Measurements from ENCODE around the gene CNTNAP5. TPM values are rescaled to one million over a fixed set of nuclear protein-coding genes. Genes with fewer than 3 reads are reported as not detected.

Gene CNTNAP5
- total and polyA plus RNA-seq, 2 donors from 2014 or later, result 0.50 TPM; not detected in 1

- Histone ChIP-seq H3K9ac (ENCODE audit: low read length in 3 of 3) (no peak overlapping the region), H3K9me3 (ENCODE audit: control insufficient read depth in 2 of 3, insufficient read depth in 1 of 3, low read length in 3 of 3) (no peaks in the 10 kb centered on the region), H3K4me3 (ENCODE audit: low read length in 3 of 3) (no peak overlapping the region), H3K27ac (ENCODE audit: low read depth in 2 of 2, low read length in 2 of 2) (no peak overlapping the region), H3K36me3 (ENCODE audit: control insufficient read depth in 2 of 3, insufficient read depth in 3 of 3, low read length in 3 of 3) (no peaks in the 10 kb centered on the region), H3K4me1 (ENCODE audit: control insufficient read depth in 2 of 3, insufficient read depth in 2 of 3, low read depth in 1 of 3, low read length in 3 of 3) (no peaks in the 10 kb centered on the region), H3K27me3 (ENCODE audit: control insufficient read depth, insufficient read depth, low read length) (no peaks in the 10 kb centered on the region)
- DNase-seq (peak in 1 of 5 donors; percentile 49), FAIRE-seq (no peak)
- TF ChIP-seq, protein P1, sequence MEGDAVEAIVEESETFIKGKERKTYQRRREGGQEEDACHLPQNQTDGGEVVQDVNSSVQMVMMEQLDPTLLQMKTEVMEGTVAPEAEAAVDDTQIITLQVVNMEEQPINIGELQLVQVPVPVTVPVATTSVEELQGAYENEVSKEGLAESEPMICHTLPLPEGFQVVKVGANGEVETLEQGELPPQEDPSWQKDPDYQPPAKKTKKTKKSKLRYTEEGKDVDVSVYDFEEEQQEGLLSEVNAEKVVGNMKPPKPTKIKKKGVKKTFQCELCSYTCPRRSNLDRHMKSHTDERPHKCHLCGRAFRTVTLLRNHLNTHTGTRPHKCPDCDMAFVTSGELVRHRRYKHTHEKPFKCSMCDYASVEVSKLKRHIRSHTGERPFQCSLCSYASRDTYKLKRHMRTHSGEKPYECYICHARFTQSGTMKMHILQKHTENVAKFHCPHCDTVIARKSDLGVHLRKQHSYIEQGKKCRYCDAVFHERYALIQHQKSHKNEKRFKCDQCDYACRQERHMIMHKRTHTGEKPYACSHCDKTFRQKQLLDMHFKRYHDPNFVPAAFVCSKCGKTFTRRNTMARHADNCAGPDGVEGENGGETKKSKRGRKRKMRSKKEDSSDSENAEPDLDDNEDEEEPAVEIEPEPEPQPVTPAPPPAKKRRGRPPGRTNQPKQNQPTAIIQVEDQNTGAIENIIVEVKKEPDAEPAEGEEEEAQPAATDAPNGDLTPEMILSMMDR (IDR thresholded peaks at IDR 0.05; ENCODE audit: borderline replicate concordance, extremely low read depth, insufficient read depth), result no peak
- intact Hi-C loops (cut with DNase I), result no loop called here
Observed at GRCh38 chr2:124542932-124543640, 518.0 kb downstream of the CNTNAP5 start.

DNA sequence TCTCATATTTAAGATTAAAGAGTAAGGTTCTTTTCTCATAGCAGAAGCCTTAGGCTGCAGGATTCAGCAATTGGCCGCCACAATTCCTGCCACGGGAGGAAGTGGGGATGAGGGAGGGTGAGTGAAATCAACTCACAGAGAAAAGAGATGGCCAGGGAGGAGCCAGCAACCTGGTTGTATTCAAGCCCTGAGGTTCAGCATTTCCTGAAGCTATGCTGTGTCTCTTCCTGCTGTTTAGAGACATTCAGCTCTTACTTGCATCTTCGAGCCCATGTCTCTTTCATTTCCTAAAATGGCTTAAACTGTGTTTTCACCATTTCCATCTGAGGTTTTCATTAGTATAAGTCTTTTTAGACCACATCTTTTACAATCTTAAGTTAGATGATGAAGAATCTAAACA lies 522.6 kb downstream of the CNTNAP5 start:
- Histone ChIP-seq H3K9me3 (ENCODE audit: control insufficient read depth in 2 of 3, insufficient read depth in 1 of 3, low read length in 3 of 3) (no peaks in the 10 kb centered on the region), H3K36me3 (ENCODE audit: control insufficient read depth in 2 of 3, insufficient read depth in 3 of 3, low read length in 3 of 3) (no peaks in the 10 kb centered on the region), H3K4me1 (ENCODE audit: control insufficient read depth in 2 of 3, insufficient read depth in 2 of 3, low read depth in 1 of 3, low read length in 3 of 3) (no peaks in the 10 kb centered on the region), H3K4me3 (ENCODE audit: low read length in 3 of 3) (no peak overlapping the region), H3K27ac (ENCODE audit: low read depth in 2 of 2, low read length in 2 of 2) (no peak overlapping the region), H3K9ac (ENCODE audit: low read length in 3 of 3) (no peak overlapping the region), H3K27me3 (ENCODE audit: control insufficient read depth, insufficient read depth, low read length) (no peaks in the 10 kb centered on the region)
- TF ChIP-seq, protein P1 (IDR thresholded peaks at IDR 0.05; ENCODE audit: borderline replicate concordance, extremely low read depth, insufficient read depth), result no peak
- FAIRE-seq (no peak), DNase-seq (no peak)
- intact Hi-C loops (cut with DNase I), result no loop called here

- Histone ChIP-seq H3K36me3 (ENCODE audit: control insufficient read depth in 2 of 3, insufficient read depth in 3 of 3, low read length in 3 of 3) (no peaks in the 10 kb centered on the region), H3K27ac (ENCODE audit: low read depth in 2 of 2, low read length in 2 of 2) (no peak overlapping the region), H3K4me3 (ENCODE audit: low read length in 3 of 3) (no peak overlapping the region), H3K27me3 (ENCODE audit: control insufficient read depth, insufficient read depth, low read length) (no peaks in the 10 kb centered on the region), H3K9ac (ENCODE audit: low read length in 3 of 3) (no peak overlapping the region), H3K4me1 (ENCODE audit: control insufficient read depth in 2 of 3, insufficient read depth in 2 of 3, low read depth in 1 of 3, low read length in 3 of 3) (no peaks in the 10 kb centered on the region), H3K9me3 (ENCODE audit: control insufficient read depth in 2 of 3, insufficient read depth in 1 of 3, low read length in 3 of 3) (no peaks in the 10 kb centered on the region)
- TF ChIP-seq, protein P1 (IDR thresholded peaks at IDR 0.05; ENCODE audit: borderline replicate concordance, extremely low read depth, insufficient read depth), result no peak
- DNase-seq (peak in 1 of 5 donors; percentile 24), FAIRE-seq (no peak)
- intact Hi-C loops (cut with DNase I), result no loop called here
Observed at GRCh38 chr2:124558277-124558905, 533.3 kb downstream of the CNTNAP5 start.
